ENCODE results near the gene CFAP65. TPM values are rescaled to one million over a fixed set of nuclear protein-coding genes. Genes with fewer than 3 reads are reported as not detected.

The CFAP65 gene
- total RNA-seq, 4 donors from 2014 or later = not detected

- TF ChIP-seq CTCF (IDR thresholded peaks at IDR 0.05; ENCODE audit: low read depth) = no peak
Measured at GRCh38 chr2:219084791-219085190, 43.5 kb upstream of the CFAP65 start.

- no peak for TF ChIP-seq CTCF (IDR thresholded peaks at IDR 0.05; ENCODE audit: low read depth)
Measured at GRCh38 chr2:219082332-219082958, 41.1 kb upstream of the CFAP65 start.

- no peak for TF ChIP-seq CTCF (IDR thresholded peaks at IDR 0.05; ENCODE audit: low read depth)
Measured at GRCh38 chr2:219081701-219082331, 40.5 kb upstream of the CFAP65 start.

- TF ChIP-seq CTCF (IDR thresholded peaks at IDR 0.05; ENCODE audit: low read depth) = no peak
Measured at GRCh38 chr2:219081096-219081495, 39.8 kb upstream of the CFAP65 start.

GRCh38 chr2:219079417-219079816 lies 38.1 kb upstream of the CFAP65 start:
- no peak for TF ChIP-seq CTCF (IDR thresholded peaks at IDR 0.05; ENCODE audit: low read depth)

GRCh38 chr2:219078951-219079350 lies 37.6 kb upstream of the CFAP65 start:
- TF ChIP-seq CTCF (IDR thresholded peaks at IDR 0.05; ENCODE audit: low read depth) = no peak

- no peak for TF ChIP-seq CTCF (IDR thresholded peaks at IDR 0.05; ENCODE audit: low read depth)
Measured at GRCh38 chr2:219078126-219078525, 36.8 kb upstream of the CFAP65 start.
